Brain microvascular endothelial cell (primary cell): ENCODE results near the gene AEBP1.
A peak's percentile ranks its signal among the peaks of the same experiment; 100 is the strongest.

Experiments used
- DNase-seq: peaks from one replicate; pipeline ENCODE4 v3.0.0-alpha.2; 2020
- H3K27ac ChIP-seq: fragments of 250-450 bp; sonication (Bioruptor Pico); 2 replicates; pipeline ENCODE4 v1.5.1; 2020; ENCODE audit warnings: mild to moderate bottlenecking, moderate library complexity
- H3K27me3 ChIP-seq: fragments of 250-450 bp; sonication (Bioruptor Pico); replicated peaks from 2 replicates; pipeline ENCODE4 v1.5.1; 2020; ENCODE audit warnings: mild to moderate bottlenecking
- H3K36me3 ChIP-seq: fragments of 250-450 bp; sonication (Bioruptor Pico); replicated peaks from 2 replicates; pipeline ENCODE4 v1.5.1; 2020; ENCODE audit warnings: mild to moderate bottlenecking
- H3K4me3 ChIP-seq: 2 replicates; pipeline ENCODE4 v1.5.1; 2011; ENCODE audit warnings: low read depth, mild to moderate bottlenecking, control low read depth, low read length, moderate library complexity
- CTCF ChIP-seq: IDR thresholded peaks from 2 replicates; pipeline ENCODE4 v1.5.1; 2011; ENCODE audit warnings: low read depth, mild to moderate bottlenecking, moderate library complexity, low read length, control low read depth, inconsistent platforms; ENCODE audit errors: missing control alignments
- in situ Hi-C: cut with HindIII; loops from 2 replicates; pipeline ENCODE4 v1.10.0; 2017; ENCODE audit warnings: low sequenced_read_pairs, low pct_ligation_motif_present

The AEBP1 gene

GRCh38 chr7:44080686-44081265 is 23.4 kb upstream of the AEBP1 start:
- in situ Hi-C loops = no loop called here
- Histone ChIP-seq H3K36me3 (peaks cover 23% of the 10 kb centered on the region), H3K27ac (no peak overlapping the region), H3K4me3 (no peak overlapping the region), H3K27me3 (no peaks in the 10 kb centered on the region)
- no peak for DNase-seq
- no peak for TF ChIP-seq CTCF

GRCh38 chr7:44081266-44081748 is 22.8 kb upstream of the AEBP1 start:
- in situ Hi-C loops = no loop called here
- H3K27me3 ChIP-seq = no peaks in the 10 kb centered on the region
- H3K36me3 ChIP-seq = peaks cover 18% of the 10 kb centered on the region
- peak overlapping the region; percentile 74 for H3K4me3 ChIP-seq
- H3K27ac ChIP-seq = no peak overlapping the region
- no peak for DNase-seq
- no peak for TF ChIP-seq CTCF

- DNase-seq = peak; percentile 99
- no peak for TF ChIP-seq CTCF
- Histone ChIP-seq H3K4me3 (peak overlapping the region; percentile 74), H3K36me3 (peaks cover 9% of the 10 kb centered on the region), H3K27me3 (no peaks in the 10 kb centered on the region), H3K27ac (peak overlapping the region; percentile 40)
- in situ Hi-C loops = no loop called here
Measured at GRCh38 chr7:44082541-44083207, 21.5 kb upstream of the AEBP1 start.

- Histone ChIP-seq H3K27ac (no peak overlapping the region), H3K27me3 (no peaks in the 10 kb centered on the region), H3K36me3 (peaks cover 4% of the 10 kb centered on the region), H3K4me3 (no peak overlapping the region)
- no peak for DNase-seq
- in situ Hi-C loops = no loop called here
- no peak for TF ChIP-seq CTCF
Measured at GRCh38 chr7:44083796-44084195, 20.3 kb upstream of the AEBP1 start.

DNA sequence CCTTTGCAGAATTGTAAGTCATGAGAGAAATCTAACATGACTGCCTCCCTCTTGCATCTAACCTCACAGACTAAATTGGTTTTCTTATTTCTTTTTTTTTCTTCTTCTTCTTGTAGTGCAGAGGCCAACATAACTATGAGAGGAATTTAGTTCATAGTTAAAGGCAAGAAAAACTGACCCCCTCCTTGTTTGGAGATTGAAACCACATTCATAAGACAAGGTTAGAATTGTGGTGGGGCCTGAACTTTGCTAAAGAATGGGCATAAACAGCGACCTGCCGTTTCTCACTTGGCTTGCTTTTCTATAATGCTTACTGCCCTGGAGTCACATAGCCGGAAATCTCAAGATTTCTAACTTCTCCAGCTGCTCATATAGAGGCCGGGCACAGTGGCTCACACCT is 19.4 kb upstream of the AEBP1 start:
- Histone ChIP-seq H3K27ac (peak overlapping the region; percentile 31), H3K36me3 (peaks cover 4% of the 10 kb centered on the region), H3K4me3 (no peak overlapping the region), H3K27me3 (no peaks in the 10 kb centered on the region)
- no peak for DNase-seq
- in situ Hi-C loops = no loop called here
- TF ChIP-seq CTCF = no peak
